H9 (cell line): ENCODE measurements around the gene DHRSX. TPM values are rescaled to one million over a fixed set of nuclear protein-coding genes. Genes with fewer than 3 reads are reported as not detected.
A peak's percentile ranks its signal among the peaks of the same experiment; 100 is the strongest.

Experiments used
- DNase-seq: peaks from one replicate; pipeline ENCODE4 v3.0.0-alpha.2; 2017
- H2AFZ ChIP-seq: one replicate; pipeline ENCODE4 v1.6.1; 2013; ENCODE audit warnings: mild to moderate bottlenecking, low read length, control low read depth, moderate library complexity
- H2AK5ac ChIP-seq: 2 replicates; pipeline ENCODE4 v1.6.1; 2013; ENCODE audit warnings: low read length, control low read depth, mixed read lengths; ENCODE audit not compliant: insufficient read length
- H2BK120ac ChIP-seq: one replicate; pipeline ENCODE4 v1.6.1; 2013; ENCODE audit warnings: low read depth, mild to moderate bottlenecking, low read length, control low read depth, inconsistent platforms; ENCODE audit not compliant: poor library complexity, severe bottlenecking
- H2BK12ac ChIP-seq: 2 replicates; pipeline ENCODE4 v1.6.1; 2013; ENCODE audit warnings: low read length, control low read depth, mixed read lengths, low read depth; ENCODE audit not compliant: insufficient read length
- H2BK15ac ChIP-seq: 2 replicates; pipeline ENCODE4 v1.6.1; 2013; ENCODE audit warnings: low read depth, low read length, control low read depth
- H2BK20ac ChIP-seq: one replicate; pipeline ENCODE4 v1.6.1; 2013; ENCODE audit warnings: low read depth, mild to moderate bottlenecking, low read length, control low read depth, inconsistent platforms; ENCODE audit not compliant: poor library complexity, severe bottlenecking
- H2BK5ac ChIP-seq: 2 replicates; pipeline ENCODE4 v1.6.1; 2013; ENCODE audit warnings: low read length, control low read depth, mixed read lengths; ENCODE audit not compliant: insufficient read length
- H3K14ac ChIP-seq: 2 replicates; pipeline ENCODE4 v1.6.1; 2013; ENCODE audit warnings: low read length, control low read depth; ENCODE audit not compliant: insufficient read depth
- H3K18ac ChIP-seq: 2 replicates; pipeline ENCODE4 v1.6.1; 2013; ENCODE audit warnings: low read depth, mild to moderate bottlenecking, mixed read lengths, low read length, control low read depth; ENCODE audit not compliant: insufficient read length
- H3K23ac ChIP-seq: 2 replicates; pipeline ENCODE4 v1.6.1; 2013; ENCODE audit warnings: low read length, control low read depth, mixed read lengths, low read depth; ENCODE audit not compliant: insufficient read length
- H3K23me2 ChIP-seq: 2 replicates; pipeline ENCODE4 v1.6.1; 2013; ENCODE audit warnings: low read depth, mild to moderate bottlenecking, mixed read lengths, low read length, control low read depth; ENCODE audit not compliant: insufficient read length, poor library complexity, severe bottlenecking
- H3K27ac ChIP-seq: 2 replicates; pipeline ENCODE4 v1.5.1; 2013; ENCODE audit warnings: low read length, control low read depth, mixed read lengths, low read depth; ENCODE audit not compliant: insufficient read length
- H3K27me3 ChIP-seq: 2 replicates; pipeline ENCODE4 v1.6.1; 2013; ENCODE audit warnings: low read length, control low read depth, inconsistent platforms; ENCODE audit not compliant: insufficient read depth
- H3K4ac ChIP-seq: 2 replicates; pipeline ENCODE4 v1.6.1; 2013; ENCODE audit warnings: low read depth, mild to moderate bottlenecking, control low read depth, inconsistent platforms, low read length, moderate library complexity
- H3K4me1 ChIP-seq: 2 replicates; pipeline ENCODE4 v1.6.1; 2013; ENCODE audit warnings: low read length, control low read depth, inconsistent platforms; ENCODE audit not compliant: insufficient read depth
- H3K4me2 ChIP-seq: 2 replicates; pipeline ENCODE4 v1.6.1; 2013; ENCODE audit warnings: low read length, control low read depth, mixed read lengths; ENCODE audit not compliant: insufficient read length, insufficient read depth
- H3K56ac ChIP-seq: 2 replicates; pipeline ENCODE4 v1.6.1; 2013; ENCODE audit warnings: low read depth, mild to moderate bottlenecking, mixed read lengths, low read length, control low read depth; ENCODE audit not compliant: insufficient read length
- H3K79me1 ChIP-seq: 2 replicates; pipeline ENCODE4 v1.6.1; 2013; ENCODE audit warnings: low read depth, mild to moderate bottlenecking, moderate library complexity, low read length, control low read depth, inconsistent platforms; ENCODE audit not compliant: insufficient read depth, poor library complexity, severe bottlenecking
- H3K79me2 ChIP-seq: 2 replicates; pipeline ENCODE4 v1.6.1; 2013; ENCODE audit warnings: low read length, control low read depth, inconsistent platforms; ENCODE audit not compliant: insufficient read depth
- H3K9ac ChIP-seq: 2 replicates; pipeline ENCODE4 v1.6.1; 2013; ENCODE audit warnings: low read length, control low read depth, mixed read lengths; ENCODE audit not compliant: insufficient read length; ENCODE audit errors: extremely low read depth
- H3K9me3 ChIP-seq: one replicate; pipeline ENCODE4 v1.6.1; 2013; ENCODE audit warnings: low read depth, low read length, inconsistent platforms; ENCODE audit not compliant: control insufficient read depth
- H3T11ph ChIP-seq: one replicate; pipeline ENCODE4 v1.6.1; 2013; ENCODE audit warnings: mild to moderate bottlenecking, low read length, control low read depth, inconsistent platforms
- H4K20me1 ChIP-seq: one replicate; pipeline ENCODE4 v1.6.1; 2013; ENCODE audit not compliant: control insufficient read depth, insufficient read length, insufficient read depth
- H4K5ac ChIP-seq: 2 replicates; pipeline ENCODE4 v1.6.1; 2013; ENCODE audit warnings: low read depth, mild to moderate bottlenecking, mixed read lengths, low read length, control low read depth; ENCODE audit not compliant: insufficient read length
- H4K8ac ChIP-seq: replicated peaks from 2 replicates; pipeline ENCODE4 v1.6.1; 2013; ENCODE audit warnings: low read length, control low read depth, mixed read lengths, low read depth; ENCODE audit not compliant: insufficient read length
- H4K91ac ChIP-seq: 2 replicates; pipeline ENCODE4 v1.6.1; 2013; ENCODE audit warnings: low read depth, mild to moderate bottlenecking, moderate library complexity, mixed read lengths, low read length, control low read depth; ENCODE audit not compliant: insufficient read length
- H3K27ac Mint-ChIP-seq, 3 experiments: 2 replicates in 2 of 3; 3 replicates in 1 of 3; pipeline ENCODE4 v1.8.0; 2020 to 2021; ENCODE audit warnings: mixed read lengths in 3 of 3, mild to moderate bottlenecking in 1 of 3, moderate library complexity in 1 of 3
- H3K27me3 Mint-ChIP-seq: 2 replicates; pipeline ENCODE4 v1.8.0; 2021; ENCODE audit warnings: low read depth, mild to moderate bottlenecking, moderate library complexity, mixed read lengths
- H3K36me3 Mint-ChIP-seq, 3 experiments: 2 replicates in 2 of 3; 3 replicates in 1 of 3; pipeline ENCODE4 v1.8.0; 2020 to 2021; ENCODE audit warnings: low read depth in 3 of 3, mixed read lengths in 3 of 3; ENCODE audit not compliant: insufficient read depth in 1 of 3
- H3K4me1 Mint-ChIP-seq, 2 experiments: 2 replicates each; pipeline ENCODE4 v1.8.0; 2020; ENCODE audit warnings: mixed read lengths in 2 of 2
- H3K4me3 Mint-ChIP-seq, 2 experiments: 2 replicates in 1 of 2; 3 replicates in 1 of 2; pipeline ENCODE4 v1.8.0; 2020 to 2021; ENCODE audit warnings: mild to moderate bottlenecking in 2 of 2, mixed read lengths in 2 of 2, moderate library complexity in 1 of 2
- H3K9me3 Mint-ChIP-seq, 2 experiments: 2 replicates in 1 of 2; 3 replicates in 1 of 2; pipeline ENCODE4 v1.8.0; 2020; ENCODE audit warnings: mild to moderate bottlenecking in 2 of 2, mixed read lengths in 2 of 2, moderate library complexity in 1 of 2
- CTCF ChIP-seq: fragments of 200-600 bp; sonication (generic); conservative IDR thresholded peaks from 3 replicates; pipeline ENCODE4 v1.8.0; 2021; ENCODE audit warnings: antibody characterized with exemption, mild to moderate bottlenecking
- WGBS: extraction: QIAGEN DNeasy Blood & Tissue Kit; methylation state at CpG from one replicate; pipeline ENCODE4 v1.1.7; 2013; ENCODE audit warnings: missing lambda C conversion rate, low lambda C conversion rate, mixed read lengths; ENCODE audit not compliant: insufficient read length; ENCODE audit errors: extremely low coverage; 5-methylcytosine and 5-hydroxymethylcytosine counted together
- total RNA-seq: library from RNA; stranded (reverse); gene quantifications from 2 replicates; pipeline ENCODE4 v1.2.1, GENCODE V29; 2021

The DHRSX gene
- total RNA-seq, 1 experiment from 2014 or later, result 44.0 TPM

- Histone ChIP-seq H3K79me2 (no peaks in the 10 kb centered on the region), H2BK5ac (no peak overlapping the region), H3K27ac (no peak overlapping the region), H3T11ph (no peak overlapping the region), H3K18ac (no peak overlapping the region), H4K91ac (no peak overlapping the region), H3K4ac (no peak overlapping the region), H3K79me1 (no peaks in the 10 kb centered on the region), H2BK15ac (no peak overlapping the region), H2BK120ac (no peak overlapping the region), H2BK20ac (no peak overlapping the region), H3K14ac (no peak overlapping the region), H2AFZ (no peak overlapping the region), H2AK5ac (no peak overlapping the region), H3K9me3 (no peaks in the 10 kb centered on the region), H4K5ac (no peak overlapping the region), H3K56ac (no peak overlapping the region), H4K20me1 (no peaks in the 10 kb centered on the region), H2BK12ac (no peak overlapping the region), H4K8ac (no peak overlapping the region), H3K9ac (no peak overlapping the region), H3K4me2 (no peak overlapping the region), H3K23ac (no peak overlapping the region), H3K27me3 (no peaks in the 10 kb centered on the region), H3K23me2 (no peaks in the 10 kb centered on the region), H3K4me1 (peaks cover 5% of the 10 kb centered on the region; the same call in 1 of the 2 replicates)
- H3K27ac Mint-ChIP-seq, result peak overlapping the region in 1 of 3 experiments; percentile 22; a peak in 1 of 7 replicates
- no peak for DNase-seq
- H3K27me3 Mint-ChIP-seq, result no peaks in the 10 kb centered on the region
- no peak overlapping the region for H3K4me3 Mint-ChIP-seq
- H3K36me3 Mint-ChIP-seq, result no peaks in the 10 kb centered on the region
- H3K4me1 Mint-ChIP-seq, result peaks cover 17 to 26% of the 10 kb centered on the region in 2 experiments
- no peak for TF ChIP-seq CTCF
- no peaks in the 10 kb centered on the region; a peak in 1 of 5 replicates for H3K9me3 Mint-ChIP-seq
- WGBS, result no CpG with 5 or more reads among the region's 15 CpGs
These were observed 20.5 kb upstream of the DHRSX start for GRCh38 chrX:2521092-2521926.
